C4-2B (cell line): ENCODE data around the gene TESK2.

Source experiments
- ZFX ChIP-seq: fragments of 450-650 bp; IDR thresholded peaks from 2 replicates; pipeline ENCODE4 v1.6.1; 2017
- TF ChIP-seq, protein P1 (sequence below): fragments of 450-650 bp; conservative IDR thresholded peaks from 2 replicates; pipeline ENCODE4 v1.5.1; 2017; ENCODE audit warnings: mild to moderate bottlenecking

- TF ChIP-seq, protein P1, sequence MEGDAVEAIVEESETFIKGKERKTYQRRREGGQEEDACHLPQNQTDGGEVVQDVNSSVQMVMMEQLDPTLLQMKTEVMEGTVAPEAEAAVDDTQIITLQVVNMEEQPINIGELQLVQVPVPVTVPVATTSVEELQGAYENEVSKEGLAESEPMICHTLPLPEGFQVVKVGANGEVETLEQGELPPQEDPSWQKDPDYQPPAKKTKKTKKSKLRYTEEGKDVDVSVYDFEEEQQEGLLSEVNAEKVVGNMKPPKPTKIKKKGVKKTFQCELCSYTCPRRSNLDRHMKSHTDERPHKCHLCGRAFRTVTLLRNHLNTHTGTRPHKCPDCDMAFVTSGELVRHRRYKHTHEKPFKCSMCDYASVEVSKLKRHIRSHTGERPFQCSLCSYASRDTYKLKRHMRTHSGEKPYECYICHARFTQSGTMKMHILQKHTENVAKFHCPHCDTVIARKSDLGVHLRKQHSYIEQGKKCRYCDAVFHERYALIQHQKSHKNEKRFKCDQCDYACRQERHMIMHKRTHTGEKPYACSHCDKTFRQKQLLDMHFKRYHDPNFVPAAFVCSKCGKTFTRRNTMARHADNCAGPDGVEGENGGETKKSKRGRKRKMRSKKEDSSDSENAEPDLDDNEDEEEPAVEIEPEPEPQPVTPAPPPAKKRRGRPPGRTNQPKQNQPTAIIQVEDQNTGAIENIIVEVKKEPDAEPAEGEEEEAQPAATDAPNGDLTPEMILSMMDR = no peak
- no peak for TF ChIP-seq ZFX
Observed at GRCh38 chr1:45305231-45305630, 185.7 kb downstream of the TESK2 start.
